Sigmoid colon (tissue), 4 donors: Measurements from ENCODE around the gene ITPA.

Source experiments
- CTCF ChIP-seq, 4 experiments: fragments of 450-650 bp in 3 of 4; fragments of 200-600 bp in 1 of 4; IDR thresholded peaks; one replicate each; pipeline ENCODE4 v1.5.1; 2016 to 2019; ENCODE audit warnings: antibody characterized with exemption in 4 of 4, mild to moderate bottlenecking in 3 of 4, moderate library complexity in 2 of 4
- EP300 ChIP-seq, 4 donors: sonication (generic); formaldehyde crosslinking; IDR thresholded peaks; one replicate each; pipeline ENCODE4 v1.6.1; 2017; ENCODE audit warnings: antibody characterized with exemption in 4 of 4
- POLR2A ChIP-seq, 2 donors: fragments of 450-650 bp; IDR thresholded peaks; one replicate each; pipeline ENCODE4 v1.6.1; 2016; ENCODE audit warnings: antibody characterized with exemption in 2 of 2, mild to moderate bottlenecking in 2 of 2, moderate library complexity in 2 of 2
- POLR2AphosphoS5 ChIP-seq, 4 donors: sonication (generic); formaldehyde crosslinking; IDR thresholded peaks; one replicate each; pipeline ENCODE4 v1.6.1; 2017; ENCODE audit warnings: antibody characterized with exemption in 4 of 4

- TF ChIP-seq CTCF (IDR thresholded peaks at IDR 0.05) (no peak), POLR2AphosphoS5 (IDR thresholded peaks at IDR 0.05) (no peak), EP300 (IDR thresholded peaks at IDR 0.05) (no peak), POLR2A (IDR thresholded peaks at IDR 0.05) (no peak)
These were observed 14.3 kb downstream of the ITPA start for GRCh38 chr20:3223651-3223993.
